NB4 (cell line): ENCODE results near the gene RHBDL3.
A peak's percentile ranks its signal among the peaks of the same experiment; 100 is the strongest.

Experiments
- DNase-seq: peaks from one replicate; pipeline ENCODE4 v3.0.0; 2010; ENCODE audit warnings: low read depth
- H3K4me3 ChIP-seq: one replicate; pipeline ENCODE4 v1.5.1; 2011; ENCODE audit warnings: mild to moderate bottlenecking, low read depth, low read length, moderate library complexity
- CTCF ChIP-seq: IDR thresholded peaks from one replicate; pipeline ENCODE4 v1.5.1; 2012; ENCODE audit warnings: low read depth, low read length
- MAX ChIP-seq: IDR thresholded peaks from 2 replicates; pipeline ENCODE4 v1.6.1; 2011; ENCODE audit warnings: low read depth, low read length
- MYC ChIP-seq: IDR thresholded peaks from 2 replicates; pipeline ENCODE4 v1.6.1; 2011; ENCODE audit warnings: low read depth, low read length
- POLR2A ChIP-seq: IDR thresholded peaks from 2 replicates; pipeline ENCODE4 v1.6.1; 2011; ENCODE audit warnings: mild to moderate bottlenecking; ENCODE audit not compliant: insufficient read length; ENCODE audit errors: extremely low read depth

RHBDL3 gene

GRCh38 chr17:32342603-32343325 lies 77.1 kb downstream of the RHBDL3 start:
- no peak for DNase-seq
- H3K4me3 ChIP-seq = peak overlapping the region; percentile 77
- TF ChIP-seq MAX (no peak), CTCF (no peak), POLR2A (no peak), MYC (no peak)

DNA sequence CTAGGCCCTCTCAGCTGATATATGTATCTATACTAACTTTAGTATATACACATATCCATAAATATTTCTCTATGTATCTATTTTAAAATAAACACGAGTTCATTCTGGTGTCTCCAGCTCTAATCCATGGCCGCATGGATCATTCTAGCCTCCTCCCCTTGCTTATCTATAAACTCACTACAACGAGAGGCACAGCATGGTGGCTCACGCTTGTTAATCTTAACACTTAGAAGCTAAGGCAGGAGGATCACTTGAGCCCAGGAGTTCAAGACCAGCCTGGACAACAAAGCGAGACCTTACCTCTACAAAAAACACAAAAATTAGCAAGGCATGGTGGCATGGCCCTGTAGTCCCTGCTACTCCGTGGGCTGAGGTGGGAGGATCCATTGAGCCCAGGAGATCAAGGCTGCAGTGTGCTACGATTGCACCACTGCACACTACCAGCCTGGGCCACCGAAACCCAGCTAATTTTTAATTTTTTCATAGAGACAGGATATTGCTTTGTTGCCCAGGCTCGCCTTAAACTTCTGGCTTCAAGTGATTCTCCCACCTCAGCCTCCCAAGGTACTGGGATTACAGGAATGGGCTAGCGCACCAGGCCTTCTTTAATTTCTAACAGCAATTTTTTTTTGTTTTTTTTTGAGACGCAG lies 80.4 kb downstream of the RHBDL3 start:
- no peak for DNase-seq
- H3K4me3 ChIP-seq = no peak overlapping the region
- no peak for TF ChIP-seq CTCF
- TF ChIP-seq MYC = no peak
- TF ChIP-seq MAX = no peak
- no peak for TF ChIP-seq POLR2A

GRCh38 chr17:32348483-32348800 lies 82.8 kb downstream of the RHBDL3 start:
- H3K4me3 ChIP-seq = no peak overlapping the region
- no peak for DNase-seq
- TF ChIP-seq MAX = no peak
- TF ChIP-seq POLR2A = no peak
- TF ChIP-seq CTCF = no peak
- no peak for TF ChIP-seq MYC

- TF ChIP-seq POLR2A (no peak), MYC (no peak), CTCF (no peak), MAX (no peak)
- peak; percentile 39 for DNase-seq
Measured at GRCh38 chr17:32349503-32349853, 83.8 kb downstream of the RHBDL3 start.

GRCh38 chr17:32349854-32350665 lies 84.4 kb downstream of the RHBDL3 start, which contains the start of gene ZNF207:
Gene ZNF207 (plus strand): TSS chr17:32350157. CDS start chr17:32350286, 129 bp downstream.
- TF ChIP-seq MYC (peak; percentile 84), CTCF (no peak), MAX (peak; percentile 95), POLR2A (peak; percentile 91)
- H3K4me3 ChIP-seq = peak within 1 kb of the TSS; percentile 91
- DNase-seq = peak; percentile 98

More at GRCh38 chr17:32349503-32349853, 83.8 kb downstream of the RHBDL3 start:
- peak overlapping the region; percentile 91 for H3K4me3 ChIP-seq
